Inflammatory macrophage treated with lipopolysaccharide for 1 hour (primary cell): ENCODE measurements around the gene CAPNS2.
A peak's percentile ranks its signal among the peaks of the same experiment; 100 is the strongest.
"Not testable (repeated sequence)": the region's sequence is repeated elsewhere in the genome, so short reads cannot be mapped to it uniquely, and the experiment has no call there.

ENCODE experiments used
- DNase-seq, 2 donors: peaks; one replicate each; pipeline ENCODE4 v3.0.0-alpha.2; 2020 to 2022

The CAPNS2 gene

GRCh38 chr16:55569025-55569424, 2.5 kb downstream of the CAPNS2 start:
- DNase-seq: peak; percentile 78 to 89

DNA sequence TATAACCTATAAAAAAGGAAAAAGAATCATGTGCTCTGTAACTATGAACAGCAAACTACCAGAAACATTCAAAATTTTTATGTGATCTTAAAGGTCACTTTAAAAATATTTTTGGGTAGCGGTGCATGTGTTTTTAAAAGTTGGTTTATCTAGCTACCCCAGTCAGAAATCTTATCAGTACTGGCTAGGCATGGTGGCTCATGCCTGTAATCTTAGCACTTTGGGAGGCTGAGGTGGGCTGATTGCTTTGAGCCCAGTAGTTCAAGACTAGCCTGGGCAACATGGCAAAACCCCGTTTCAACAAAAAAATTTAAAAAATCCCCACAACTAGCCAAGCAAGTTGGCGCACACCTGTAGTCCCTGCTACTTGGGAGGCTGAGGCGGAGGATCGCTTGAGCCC, 3.7 kb downstream of the CAPNS2 start:
- DNase-seq: no peak

DNA sequence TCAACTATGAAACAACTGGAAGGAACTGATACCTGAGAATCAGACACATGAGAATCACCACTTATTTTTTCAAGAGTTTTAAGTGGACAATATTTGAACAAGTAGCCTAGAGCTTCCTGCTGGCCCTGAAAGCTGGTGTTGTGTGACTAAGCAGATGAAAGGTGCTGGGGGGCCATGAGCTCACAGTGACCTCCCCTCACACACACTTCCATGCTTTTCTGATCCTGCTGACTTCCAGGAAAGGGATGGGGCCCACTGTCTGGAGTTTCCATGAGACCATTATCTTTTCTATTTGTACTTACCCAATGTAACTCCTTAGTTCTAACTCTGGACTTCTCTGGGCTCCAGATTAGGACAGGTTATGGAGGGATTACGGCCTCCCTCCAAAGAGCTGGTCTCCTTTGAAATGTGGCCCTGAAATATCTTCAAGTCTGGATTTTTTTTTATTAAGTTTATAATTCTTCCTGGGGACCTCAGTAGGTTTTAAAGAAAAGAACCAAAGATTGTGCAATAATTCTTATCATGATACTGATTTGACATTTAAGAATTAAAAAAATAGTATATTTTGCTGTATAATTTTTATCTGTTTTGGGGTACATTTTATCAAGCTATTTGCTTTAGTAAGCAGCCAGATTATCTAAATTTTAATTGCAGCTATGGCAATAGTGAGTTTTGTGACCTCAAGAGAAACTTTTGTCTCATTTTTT, 4.9 kb downstream of the CAPNS2 start:
- no peak for DNase-seq

DNA sequence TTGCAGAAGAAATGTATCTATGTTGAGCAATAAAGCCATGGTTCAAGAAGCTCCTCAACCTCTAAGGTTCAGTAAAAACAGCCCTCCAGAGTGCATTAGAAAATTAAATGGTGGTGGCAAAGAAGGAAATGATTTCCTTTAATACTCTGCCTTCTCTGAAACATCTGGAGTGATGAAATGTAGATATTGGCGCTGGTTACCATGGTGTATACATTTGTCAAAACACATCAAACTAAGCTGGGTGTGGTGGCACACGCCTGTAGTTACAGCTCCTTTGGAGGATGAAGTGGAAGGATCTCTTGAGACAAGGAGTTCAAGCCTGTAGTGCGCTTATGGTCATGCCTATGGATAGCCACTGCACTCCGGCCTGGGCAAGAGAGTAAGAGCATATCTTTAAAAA, 6.0 kb downstream of the CAPNS2 start:
- DNase-seq: no peak

DNA sequence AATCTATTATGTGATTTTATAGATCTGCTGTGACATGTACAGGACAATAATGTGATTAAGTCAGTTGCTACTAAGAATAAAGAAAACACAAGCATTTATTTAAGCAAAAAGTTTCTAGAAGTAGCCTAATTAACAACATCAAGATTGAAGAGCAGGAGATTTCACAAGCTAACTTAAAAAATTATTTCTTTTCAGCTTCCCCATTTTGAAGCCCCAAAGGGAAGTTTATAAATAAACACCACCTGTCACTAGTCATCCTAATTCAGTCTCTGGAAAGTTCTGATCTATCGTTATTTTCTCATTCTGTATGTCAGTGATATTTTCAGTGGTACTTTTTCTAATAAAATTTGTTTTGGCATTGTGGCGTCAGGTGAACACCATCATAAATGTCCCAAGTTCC, 8.3 kb downstream of the CAPNS2 start:
- DNase-seq: peak; percentile 23 to 44

GRCh38 chr16:55575496-55575895, 9.0 kb downstream of the CAPNS2 start:
- DNase-seq: no peak

DNA sequence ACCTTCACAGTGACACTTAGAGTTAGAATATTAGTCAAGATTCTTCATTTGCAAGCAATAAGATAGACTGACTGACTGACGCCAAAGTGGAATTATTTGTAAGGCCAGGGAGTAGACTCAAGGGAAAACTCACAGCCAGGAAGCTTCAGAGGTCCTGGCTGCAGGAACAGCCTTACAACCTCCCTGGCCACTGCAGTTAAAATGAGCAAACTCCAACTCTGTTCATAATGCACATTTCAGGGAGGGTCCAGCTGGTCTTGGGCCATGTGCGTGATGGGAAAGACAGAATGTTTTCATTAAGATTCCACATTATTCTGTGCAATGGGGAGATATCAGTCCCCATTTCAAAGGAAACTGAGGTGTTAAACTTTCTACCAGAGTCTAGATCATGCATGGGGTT, 9.9 kb downstream of the CAPNS2 start:
- no peak for DNase-seq

DNA sequence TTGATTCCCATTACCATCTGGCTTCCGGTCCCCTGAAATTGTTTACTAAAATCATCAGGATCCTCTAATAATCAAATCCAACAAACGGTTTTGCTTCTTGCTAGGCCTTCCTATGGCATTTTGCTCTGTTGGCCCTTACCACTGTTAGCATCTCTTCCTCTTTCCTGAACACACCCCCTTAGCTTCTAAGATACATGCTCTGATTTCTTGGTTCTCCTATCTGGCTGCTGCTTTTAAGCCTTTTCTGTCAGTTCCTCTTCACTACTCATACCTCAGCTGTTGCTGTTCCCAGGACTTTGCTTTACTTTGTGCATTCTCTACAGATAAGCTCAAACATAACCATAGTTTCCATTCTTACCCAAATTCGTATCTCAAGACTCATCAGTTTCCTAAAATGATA, 11.4 kb downstream of the CAPNS2 start:
- peak; percentile 43 to 49 for DNase-seq

GRCh38 chr16:55585631-55586030, 19.1 kb downstream of the CAPNS2 start:
- no peak for DNase-seq

GRCh38 chr16:55588799-55589198, 22.3 kb downstream of the CAPNS2 start:
- peak; percentile 3 to 24 for DNase-seq

GRCh38 chr16:55592306-55592705, 25.8 kb downstream of the CAPNS2 start:
- DNase-seq: no peak

- no peak for DNase-seq
Measured at GRCh38 chr16:55597928-55598327, 31.4 kb downstream of the CAPNS2 start.

DNA sequence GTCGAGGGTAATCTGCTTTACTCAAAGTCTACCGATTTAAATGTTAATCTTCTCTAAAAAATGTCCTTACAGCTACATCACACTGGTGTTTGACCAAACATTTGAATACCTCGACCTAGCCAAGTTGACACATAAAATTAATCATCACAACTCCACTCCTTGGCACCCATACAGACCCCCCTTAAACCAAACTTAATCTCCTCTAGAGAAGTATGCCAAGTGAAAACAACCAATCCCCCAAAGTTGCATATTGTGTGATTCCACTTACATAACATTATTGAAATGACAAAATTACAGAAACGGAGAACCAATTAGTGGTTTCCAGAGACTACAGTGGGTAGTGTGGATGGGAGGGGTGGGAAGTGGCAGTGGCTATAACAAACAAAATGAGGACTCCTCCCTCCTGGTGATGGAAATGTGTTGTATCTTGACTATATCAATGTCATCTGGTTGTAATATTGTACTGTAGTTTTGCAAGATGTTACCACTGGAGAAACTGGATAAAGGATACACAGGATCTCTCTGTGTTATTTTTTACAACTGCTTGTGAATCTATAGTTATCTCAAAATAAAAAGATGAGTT, 39.4 kb downstream of the CAPNS2 start:
- DNase-seq: no peak

DNA sequence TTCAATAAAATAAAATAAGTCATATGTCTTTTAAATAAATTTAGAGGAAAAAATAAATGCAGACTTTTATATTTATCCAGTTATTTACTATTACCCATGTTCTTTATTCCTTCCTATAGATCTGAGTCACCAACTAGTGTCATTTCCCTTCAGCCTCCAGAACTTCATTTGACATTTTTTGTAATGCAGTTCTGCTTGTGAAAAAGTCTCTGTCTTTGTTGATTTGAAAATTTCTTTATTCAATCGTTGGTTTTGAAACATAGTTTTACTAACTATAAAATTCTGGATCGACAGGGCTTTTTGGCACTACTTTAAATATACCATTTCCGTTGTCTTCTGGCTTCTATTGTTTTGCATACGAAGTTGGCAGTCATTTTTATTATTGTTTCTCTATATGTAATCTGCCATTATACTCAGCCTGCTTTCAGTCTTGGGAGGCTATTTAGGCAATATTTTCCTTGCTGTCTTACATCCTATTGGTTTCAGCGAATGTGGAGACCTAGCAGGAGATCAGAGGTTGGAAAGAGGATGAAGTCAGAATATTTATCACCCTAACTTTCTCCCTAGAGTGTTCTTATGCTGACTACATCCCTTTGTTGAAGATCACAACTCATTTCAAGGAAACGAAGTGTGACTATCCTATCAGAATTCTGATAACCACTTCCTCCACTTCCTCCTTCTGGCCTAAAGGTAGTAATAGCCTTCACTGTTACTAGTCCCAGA, 47.3 kb downstream of the CAPNS2 start:
- DNase-seq: no peak

DNA sequence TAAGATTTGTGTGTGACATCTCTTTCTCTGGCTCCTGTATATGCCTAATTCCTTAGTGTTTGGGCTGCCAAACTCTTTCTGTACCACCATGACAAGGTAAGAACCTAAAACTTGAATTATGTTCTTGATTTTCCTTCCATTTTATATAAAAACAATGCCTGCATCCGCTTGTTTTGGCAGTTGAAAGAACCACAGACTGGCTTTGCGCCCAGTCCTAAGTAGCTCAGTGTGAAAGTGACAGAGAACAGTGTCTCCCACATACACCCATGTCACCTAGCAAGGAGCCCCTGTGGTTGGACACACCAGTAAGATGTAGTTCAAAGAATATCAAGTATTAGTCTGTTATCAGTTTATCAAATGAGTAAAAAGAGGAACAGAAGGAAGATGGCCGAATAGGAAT, 48.6 kb downstream of the CAPNS2 start:
- no peak for DNase-seq

GRCh38 chr16:55615670-55616069, 49.2 kb downstream of the CAPNS2 start:
- not testable (repeated sequence) for DNase-seq
